GM15510 (cell line): ENCODE data around the gene NFKBIZ.

Experiments
- POLR2A ChIP-seq: IDR thresholded peaks from 3 replicates; pipeline ENCODE4 v1.6.1; 2011; ENCODE audit warnings: borderline replicate concordance; ENCODE audit not compliant: insufficient read length; ENCODE audit errors: extremely low read depth

The NFKBIZ gene

GRCh38 chr3:101848754-101849713, at the start of gene NFKBIZ:
Gene NFKBIZ, plus strand, starts transcription at chr3:101849514. Its CDS starts 115 bp downstream, at chr3:101849629.
- TF ChIP-seq POLR2A = peak; percentile 100

- no peak for TF ChIP-seq POLR2A
These were observed 48.1 kb upstream of the NFKBIZ start for GRCh38 chr3:101801174-101801573.

GRCh38 chr3:101802179-101802578, 47.1 kb upstream of the NFKBIZ start:
- no peak for TF ChIP-seq POLR2A

- no peak for TF ChIP-seq POLR2A
These were observed 46.0 kb upstream of the NFKBIZ start for GRCh38 chr3:101803173-101803782.

- no peak for TF ChIP-seq POLR2A
These were observed 45.4 kb upstream of the NFKBIZ start for GRCh38 chr3:101803939-101804338.

GRCh38 chr3:101806491-101806890, 42.8 kb upstream of the NFKBIZ start:
- no peak for TF ChIP-seq POLR2A

GRCh38 chr3:101807888-101808287, 41.4 kb upstream of the NFKBIZ start:
- TF ChIP-seq POLR2A = no peak

- no peak for TF ChIP-seq POLR2A
These were observed 39.9 kb upstream of the NFKBIZ start for GRCh38 chr3:101809178-101810021.

GRCh38 chr3:101810022-101810418, 39.3 kb upstream of the NFKBIZ start:
- no peak for TF ChIP-seq POLR2A

GRCh38 chr3:101811875-101812274, 37.4 kb upstream of the NFKBIZ start:
- no peak for TF ChIP-seq POLR2A

- no peak for TF ChIP-seq POLR2A
These were observed 36.4 kb upstream of the NFKBIZ start for GRCh38 chr3:101812895-101813294.

- TF ChIP-seq POLR2A = no peak
These were observed 35.4 kb upstream of the NFKBIZ start for GRCh38 chr3:101813817-101814440.

- TF ChIP-seq POLR2A = no peak
These were observed 34.5 kb upstream of the NFKBIZ start for GRCh38 chr3:101814835-101815234.

- no peak for TF ChIP-seq POLR2A
These were observed 32.8 kb upstream of the NFKBIZ start for GRCh38 chr3:101816215-101817149.

- no peak for TF ChIP-seq POLR2A
These were observed 31.3 kb upstream of the NFKBIZ start for GRCh38 chr3:101817992-101818391.
